H1 (cell line): Measurements from ENCODE around the gene LAMB1. TPM values are rescaled to one million over a fixed set of nuclear protein-coding genes. Genes with fewer than 3 reads are reported as not detected.

Experiments
- CTCF ChIA-PET: fragments of 300-600 bp; sonication (Branson Sonifier 250); formaldehyde crosslinking; loops from one replicate; lab custom pipeline; 2021; ENCODE audit not compliant: partially characterized antibody; lab: Charles Lee
- POLR2A ChIA-PET: fragments of 300-600 bp; sonication (Branson Sonifier 250); formaldehyde crosslinking; loops from one replicate; lab custom pipeline; 2021; ENCODE audit warnings: inconsistent platforms; ENCODE audit not compliant: partially characterized antibody; lab: Charles Lee
- DNase-seq, 2 experiments: peaks; one replicate each; pipeline versions ENCODE4 v3.0.0 to v3.0.0-alpha.2; 2010 to 2022; ENCODE audit warnings: low spot score in 2 of 2, low read depth in 1 of 2, mixed read lengths in 1 of 2
- FAIRE-seq: peaks from 2 replicates; lab custom pipeline; 2011; peaks lifted over from hg19 to GRCh38; lab: Jason Lieb, UNC
- H2AFZ ChIP-seq: 2 replicates; pipeline ENCODE4 v1.8.1; 2012; ENCODE audit warnings: low read length, inconsistent platforms
- H2AK5ac ChIP-seq: 2 replicates; pipeline ENCODE4 v1.6.1; 2013; ENCODE audit warnings: low read depth, low read length
- H2BK120ac ChIP-seq: replicated peaks from 2 replicates; pipeline ENCODE3; 2013; ENCODE audit warnings: low read depth, low read length, inconsistent platforms
- H2BK12ac ChIP-seq: 2 replicates; pipeline ENCODE4 v1.6.1; 2013; ENCODE audit warnings: low read depth, low read length
- H2BK15ac ChIP-seq: 2 replicates; pipeline ENCODE4 v1.6.1; 2013; ENCODE audit warnings: low read length
- H2BK20ac ChIP-seq: 2 replicates; pipeline ENCODE4 v1.6.1; 2013; ENCODE audit warnings: low read length
- H2BK5ac ChIP-seq: 2 replicates; pipeline ENCODE4 v1.6.1; 2013; ENCODE audit warnings: low read depth, low read length
- H3K14ac ChIP-seq: 2 replicates; pipeline ENCODE4 v1.6.1; 2013; ENCODE audit warnings: inconsistent platforms; ENCODE audit not compliant: insufficient read length
- H3K18ac ChIP-seq: 2 replicates; pipeline ENCODE4 v1.6.1; 2013; ENCODE audit warnings: low read length; ENCODE audit errors: extremely low read depth
- H3K23ac ChIP-seq: 2 replicates; pipeline ENCODE4 v1.6.1; 2013; ENCODE audit warnings: inconsistent platforms; ENCODE audit not compliant: insufficient read length
- H3K23me2 ChIP-seq: 2 replicates; pipeline ENCODE4 v1.6.1; 2013; ENCODE audit warnings: low read depth, low read length
- H3K27ac ChIP-seq: 2 replicates; pipeline ENCODE4 v1.6.1; 2011; ENCODE audit warnings: low read depth, low read length, inconsistent platforms
- H3K27me3 ChIP-seq, 4 experiments: replicated peaks in 1 of 4; 1 replicate in 1 of 4; 2 replicates in 3 of 4; pipeline versions ENCODE4 v1.6.1 to v1.8.1; 2011 to 2013; ENCODE audit warnings: low read length in 3 of 4, mild to moderate bottlenecking in 3 of 4, inconsistent platforms in 2 of 4, mixed read lengths in 2 of 4, moderate library complexity in 1 of 4; ENCODE audit not compliant: control insufficient read depth in 3 of 4, insufficient read depth in 3 of 4; ENCODE audit errors: extremely low read depth in 1 of 4
- H3K36me3 ChIP-seq, 4 experiments: 2 replicates each; pipeline versions ENCODE4 v1.6.1 to v1.8.1; 2011 to 2013; ENCODE audit warnings: mild to moderate bottlenecking in 4 of 4, low read length in 3 of 4, moderate library complexity in 2 of 4, control low read depth in 1 of 4, inconsistent platforms in 1 of 4; ENCODE audit not compliant: insufficient read depth in 4 of 4, control insufficient read depth in 2 of 4
- H3K4ac ChIP-seq: replicated peaks from 2 replicates; pipeline ENCODE3; 2013; ENCODE audit warnings: low read length, low read depth, mixed read lengths, inconsistent platforms; ENCODE audit not compliant: insufficient read length
- H3K4me1 ChIP-seq, 4 experiments: replicated peaks in 1 of 4; 1 replicate in 1 of 4; 2 replicates in 3 of 4; pipeline versions ENCODE4 v1.6.1 to v1.8.1; 2011 to 2013; ENCODE audit warnings: low read length in 3 of 4, inconsistent platforms in 2 of 4, mixed read lengths in 1 of 4; ENCODE audit not compliant: insufficient read depth in 4 of 4, control insufficient read depth in 3 of 4
- H3K4me2 ChIP-seq, 2 experiments: 2 replicates each; pipeline versions ENCODE4 v1.6.1 to v1.8.1; 2011 to 2013; ENCODE audit warnings: low read depth in 2 of 2, low read length in 2 of 2, control low read depth in 1 of 2, inconsistent platforms in 1 of 2, mild to moderate bottlenecking in 1 of 2; ENCODE audit not compliant: insufficient read depth in 1 of 2
- H3K4me3 ChIP-seq, 4 experiments: fragments of 200-600, 300-600 bp in 1 of 4; sonication (generic), shearing (Covaris generic), sonication (Bioruptor Twin) in 1 of 4; 2 replicates each; pipeline versions ENCODE4 v1.5.1 to v1.8.1; 2011 to 2016; ENCODE audit warnings: low read length in 4 of 4, low read depth in 3 of 4, control low read depth in 2 of 4, inconsistent platforms in 2 of 4, mild to moderate bottlenecking in 2 of 4, mixed read lengths in 1 of 4, moderate library complexity in 1 of 4; ENCODE audit not compliant: insufficient read depth in 2 of 4; ENCODE audit errors: extremely low read depth in 1 of 4
- H3K56ac ChIP-seq: replicated peaks from 2 replicates; pipeline ENCODE3; 2013; ENCODE audit warnings: low read depth, mild to moderate bottlenecking, mixed read lengths, low read length, inconsistent platforms; ENCODE audit not compliant: insufficient read length
- H3K79me1 ChIP-seq: 2 replicates; pipeline ENCODE4 v1.6.1; 2013; ENCODE audit warnings: low read depth, low read length, control low read depth
- H3K79me2 ChIP-seq, 2 experiments: 2 replicates each; pipeline versions ENCODE4 v1.6.1 to v1.8.1; 2012 to 2013; ENCODE audit warnings: low read length in 2 of 2, mild to moderate bottlenecking in 2 of 2, inconsistent platforms in 1 of 2; ENCODE audit not compliant: insufficient read depth in 2 of 2, control insufficient read depth in 1 of 2
- H3K9ac ChIP-seq, 4 experiments: replicated peaks in 1 of 4; 1 replicate in 1 of 4; 2 replicates in 3 of 4; pipeline versions ENCODE4 v1.6.1 to v1.8.1; 2011 to 2013; ENCODE audit warnings: low read depth in 3 of 4, low read length in 3 of 4, control low read depth in 2 of 4, mild to moderate bottlenecking in 2 of 4, moderate library complexity in 2 of 4, inconsistent platforms in 1 of 4; ENCODE audit errors: extremely low read depth in 1 of 4
- H3K9me3 ChIP-seq, 2 experiments: 2 replicates each; pipeline versions ENCODE4 v1.6.1 to v1.8.1; 2012 to 2013; ENCODE audit warnings: mild to moderate bottlenecking in 2 of 2, moderate library complexity in 2 of 2, control low read depth in 1 of 2, inconsistent platforms in 1 of 2, low read depth in 1 of 2, low read length in 1 of 2, mixed read lengths in 1 of 2; ENCODE audit not compliant: insufficient read depth in 2 of 2
- H4K20me1 ChIP-seq, 2 experiments: replicated peaks in 1 of 2; 2 replicates each; pipeline versions ENCODE3 to v1.8.1; 2011 to 2013; ENCODE audit warnings: inconsistent platforms in 2 of 2, low read length in 2 of 2, mild to moderate bottlenecking in 1 of 2; ENCODE audit not compliant: insufficient read depth in 2 of 2, control insufficient read depth in 1 of 2
- H4K5ac ChIP-seq: 2 replicates; pipeline ENCODE4 v1.6.1; 2013; ENCODE audit warnings: low read length, low read depth, mixed read lengths, inconsistent platforms; ENCODE audit not compliant: insufficient read length
- H4K8ac ChIP-seq: 2 replicates; pipeline ENCODE4 v1.8.0; 2013; ENCODE audit warnings: mild to moderate bottlenecking, moderate library complexity, low read length, inconsistent platforms; ENCODE audit not compliant: insufficient read depth; ENCODE audit errors: extremely low read depth
- H4K91ac ChIP-seq: replicated peaks from 2 replicates; pipeline ENCODE3; 2013; ENCODE audit warnings: low read length, mixed read lengths, inconsistent platforms; ENCODE audit not compliant: insufficient read length
- CBX8 ChIP-seq: fragments of 300-800, 300-1000 bp; sonication (generic); IDR thresholded peaks from 2 replicates; pipeline ENCODE4 v1.7.1; 2016; ENCODE audit warnings: low read depth, low read length, borderline replicate concordance
- HDAC2 ChIP-seq, 2 experiments: fragments of 300-600 bp in 1 of 2; sonication (generic) in 1 of 2; IDR thresholded peaks; 2 replicates each; pipeline ENCODE4 v1.6.1; 2011 to 2012; ENCODE audit warnings: low read depth in 2 of 2, low read length in 2 of 2, mild to moderate bottlenecking in 2 of 2, moderate library complexity in 2 of 2, borderline replicate concordance in 1 of 2, inconsistent platforms in 1 of 2
- RAD21 ChIP-seq, 2 experiments: IDR thresholded peaks in 1 of 2; conservative IDR thresholded peaks in 1 of 2; 2 replicates each; pipeline ENCODE4 v1.6.1; 2011; ENCODE audit warnings: low read depth in 2 of 2, low read length in 2 of 2, improper control_type of control experiment in 1 of 2, inconsistent platforms in 1 of 2, mild to moderate bottlenecking in 1 of 2, moderate library complexity in 1 of 2
- SP1 ChIP-seq: IDR thresholded peaks from 2 replicates; pipeline ENCODE4 v1.6.1; 2011; ENCODE audit warnings: low read depth, low read length
- SP2 ChIP-seq: IDR thresholded peaks from 2 replicates; pipeline ENCODE4 v1.6.1; 2012; ENCODE audit warnings: mild to moderate bottlenecking, low read length, inconsistent platforms
- WGBS, 2 experiments: shearing (Covaris generic) in 1 of 2; methylation state at CpG; one replicate each; pipeline versions ENCODE4 v1.1.6 to v1.1.7; 2013 to 2015; ENCODE audit warnings: low lambda C conversion rate in 2 of 2, mixed read lengths in 2 of 2, inconsistent platforms in 1 of 2, low coverage in 1 of 2, missing lambda C conversion rate in 1 of 2; ENCODE audit not compliant: insufficient replicate concordance in 2 of 2, insufficient coverage in 1 of 2, insufficient read length in 1 of 2; ENCODE audit errors: extremely low coverage in 1 of 2, missing lambda C conversion rate in 1 of 2; 5-methylcytosine and 5-hydroxymethylcytosine counted together
- polyA plus RNA-seq, 7 experiments: library from polyadenylated mRNA; depleted of rRNA in 3 of 7; stranded (reverse) in 5 of 7; unstranded in 2 of 7; fragments of >200 nt in 5 of 7; fragments of 200-250 nt in 2 of 7; gene quantifications; 1 replicate in 5 of 7; 2 replicates in 1 of 7; 4 replicates in 1 of 7; pipeline versions ENCODE4 v1.2.1 to v1.2.3, GENCODE V29; 2011 to 2013; ENCODE audit warnings: missing spikeins in 2 of 7, mixed read lengths in 2 of 7
- total RNA-seq: library from RNA; stranded (reverse); fragmentation: NEBNext Ultra II Directional; extraction: Animal tissue kit (Norgen Biotek cat#: 25700); gene quantifications from 2 replicates; pipeline ENCODE4 v1.2.1, GENCODE V29; 2021
- TF ChIP-seq, protein P1 (sequence below): IDR thresholded peaks from 2 replicates; pipeline ENCODE4 v1.6.1; 2012; ENCODE audit warnings: low read length, inconsistent platforms
- TF ChIP-seq, protein P2 (sequence below): IDR thresholded peaks from 2 replicates; pipeline ENCODE4 v1.6.1; 2011; ENCODE audit warnings: low read depth, mild to moderate bottlenecking, low read length; ENCODE audit not compliant: insufficient read depth

LAMB1 gene
- total and polyA plus RNA-seq, 2 of the 8 experiments (the other 6 are each of a cell fraction or from before 2014, with no cell fraction given): 31.9 to 38.5 TPM

DNA sequence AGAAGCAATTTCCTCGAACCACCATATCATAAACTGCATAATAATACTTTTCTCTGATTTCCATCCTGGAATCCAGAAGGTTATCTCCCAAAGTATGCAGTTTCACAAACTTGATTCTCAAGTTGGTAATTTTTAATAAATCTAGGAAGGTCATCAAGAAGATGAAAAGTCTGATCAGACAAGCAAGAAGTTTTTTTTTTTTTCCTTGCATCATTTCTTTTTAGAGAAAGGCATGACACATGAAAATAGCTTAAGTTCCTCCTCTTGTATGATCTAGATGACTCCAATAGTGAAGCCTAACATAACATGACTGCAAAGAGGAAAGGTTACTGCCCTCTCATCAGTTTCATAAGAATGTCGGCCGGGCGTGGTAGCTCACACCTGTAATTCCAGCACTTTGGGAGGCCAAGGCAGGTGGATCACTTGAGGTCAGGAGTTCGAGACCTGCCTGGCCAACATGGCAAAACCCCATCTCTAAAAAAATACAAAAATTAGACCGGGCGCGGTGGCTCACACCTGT is 22.2 kb downstream of the LAMB1 start:
- Histone ChIP-seq H2BK20ac (no peak overlapping the region), H2AK5ac (no peak overlapping the region), H3K14ac (no peak overlapping the region), H3K79me1 (no peaks in the 10 kb centered on the region), H3K27me3 (no peaks in the 10 kb centered on the region), H4K8ac (no peak overlapping the region), H3K4me3 (no peak overlapping the region), H3K9me3 (no peaks in the 10 kb centered on the region), H3K4me1 (peaks cover 0 to 3% (median under 1%) of the 10 kb centered on the region in 4 experiments; a peak in 2 of 7 replicates), H3K23ac (no peak overlapping the region), H3K9ac (no peak overlapping the region), H3K23me2 (no peaks in the 10 kb centered on the region), H2BK12ac (no peak overlapping the region), H4K5ac (no peak overlapping the region), H3K56ac (no peak overlapping the region), H3K18ac (no peak overlapping the region), H3K4ac (no peak overlapping the region), H2AFZ (no peak overlapping the region), H4K91ac (no peak overlapping the region), H2BK120ac (no peak overlapping the region), H3K27ac (no peak overlapping the region), H3K36me3 (peaks cover 0 to 36% (median 2%) of the 10 kb centered on the region in 4 experiments; a peak in 5 of 8 replicates), H2BK15ac (no peak overlapping the region), H2BK5ac (no peak overlapping the region), H4K20me1 (no peaks in the 10 kb centered on the region), H3K79me2 (no peaks in the 10 kb centered on the region), H3K4me2 (no peak overlapping the region)
- 93% methylated on average over 8 of the region's 8 CpGs; no CpG with 5 or more reads in 1 of the 2 experiments for WGBS, 2 experiments
- DNase-seq (no peak), FAIRE-seq (no peak)
- POLR2A ChIA-PET: no interaction called here
- CTCF ChIA-PET: interaction anchor here (1.0 to 3.9 kb wide), 3 partner anchors 8 to 101 kb away, joined by 3 to 19 read pairs (median 12); no protein-coding TSS in a partner anchor
- TF ChIP-seq HDAC2 (IDR thresholded peaks at IDR 0.05; ENCODE audit: borderline replicate concordance in 1 of 2, low read depth in 2 of 2, low read length in 2 of 2): no peak
- TF ChIP-seq CBX8: no peak
- TF ChIP-seq, protein P1, sequence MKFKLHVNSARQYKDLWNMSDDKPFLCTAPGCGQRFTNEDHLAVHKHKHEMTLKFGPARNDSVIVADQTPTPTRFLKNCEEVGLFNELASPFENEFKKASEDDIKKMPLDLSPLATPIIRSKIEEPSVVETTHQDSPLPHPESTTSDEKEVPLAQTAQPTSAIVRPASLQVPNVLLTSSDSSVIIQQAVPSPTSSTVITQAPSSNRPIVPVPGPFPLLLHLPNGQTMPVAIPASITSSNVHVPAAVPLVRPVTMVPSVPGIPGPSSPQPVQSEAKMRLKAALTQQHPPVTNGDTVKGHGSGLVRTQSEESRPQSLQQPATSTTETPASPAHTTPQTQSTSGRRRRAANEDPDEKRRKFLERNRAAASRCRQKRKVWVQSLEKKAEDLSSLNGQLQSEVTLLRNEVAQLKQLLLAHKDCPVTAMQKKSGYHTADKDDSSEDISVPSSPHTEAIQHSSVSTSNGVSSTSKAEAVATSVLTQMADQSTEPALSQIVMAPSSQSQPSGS: no peak
- no peak for TF ChIP-seq RAD21 (IDR thresholded peaks at IDR 0.05 in 1 of 2, conservative IDR thresholded peaks at IDR 0.05 in 1 of 2; ENCODE audit: low read depth in 2 of 2, low read length in 2 of 2)
- no peak for TF ChIP-seq SP1
- TF ChIP-seq, protein P2, sequence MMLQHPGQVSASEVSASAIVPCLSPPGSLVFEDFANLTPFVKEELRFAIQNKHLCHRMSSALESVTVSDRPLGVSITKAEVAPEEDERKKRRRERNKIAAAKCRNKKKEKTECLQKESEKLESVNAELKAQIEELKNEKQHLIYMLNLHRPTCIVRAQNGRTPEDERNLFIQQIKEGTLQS: no peak
- TF ChIP-seq SP2: no peak
